DND-41 (cell line): ENCODE data around the gene ADCY2.

ENCODE experiments used
- CTCF ChIP-seq: IDR thresholded peaks from 2 replicates; pipeline ENCODE4 v1.5.1; 2012; ENCODE audit warnings: borderline replicate concordance, low read length, moderate library complexity, mild to moderate bottlenecking; ENCODE audit not compliant: poor library complexity, severe bottlenecking; ENCODE audit errors: extremely low read depth
- EZH2 ChIP-seq: IDR thresholded peaks from 3 replicates; pipeline ENCODE4 v1.6.1; 2012; ENCODE audit warnings: borderline replicate concordance, low read depth, mild to moderate bottlenecking, moderate library complexity, low read length, inconsistent platforms; ENCODE audit not compliant: severe bottlenecking

GRCh38 chr5:7763621-7764072, 367.7 kb downstream of the ADCY2 start:
- TF ChIP-seq CTCF (no peak), EZH2 (no peak)
